ENCODE data around the gene TIMD4.
"Not testable (repeated sequence)": the region's sequence is repeated elsewhere in the genome, so short reads cannot be mapped to it uniquely, and the experiment has no call there.

TIMD4 gene

DNA sequence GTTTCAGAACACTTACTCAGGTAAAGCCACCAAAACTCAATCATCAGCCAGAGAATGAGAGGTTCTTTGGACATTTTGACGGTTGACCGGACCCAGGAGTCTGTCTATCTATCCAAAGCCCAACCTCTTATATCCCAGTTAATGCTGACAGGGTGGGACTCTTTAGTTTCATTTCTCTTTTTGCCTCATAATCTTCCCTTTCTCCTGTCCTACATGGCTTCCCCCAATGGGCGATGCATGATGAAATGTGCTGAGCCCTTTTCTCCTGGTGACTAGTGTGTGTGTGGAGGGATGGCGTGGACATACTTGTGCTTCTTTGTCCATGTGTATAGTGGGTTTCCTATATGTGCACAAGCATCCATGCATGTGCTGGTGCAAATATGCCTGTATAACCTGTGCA, at the start of gene TIMD4:
TIMD4 (minus strand) TSS at position 102 of the 400 bp plus-strand sequence; CDS start at position 74, 28 bp downstream.
- no peak for DNase-seq (ENCODE audit: low read depth in 1 of 2, low spot score in 1 of 2)

DNA sequence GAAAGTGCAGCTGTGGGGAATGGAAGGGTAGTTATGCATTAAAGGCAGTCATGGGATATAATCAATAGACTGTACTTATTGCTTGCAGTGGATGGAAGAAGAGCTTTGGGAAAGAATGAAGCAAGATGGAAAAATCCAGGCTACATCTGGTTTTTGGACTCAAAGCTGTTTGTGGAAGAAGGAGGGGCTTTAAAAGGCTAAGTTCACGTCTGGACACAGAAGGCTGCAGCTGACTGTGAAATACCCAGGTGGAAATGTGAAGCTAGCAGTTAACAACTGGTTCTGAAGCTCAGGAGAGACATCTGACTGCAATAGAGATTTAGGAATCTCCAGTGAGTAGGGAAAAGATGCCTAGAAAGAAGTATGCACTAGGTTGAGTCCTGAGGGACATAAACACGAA, 43.2 kb upstream of the TIMD4 start:
- DNase-seq (ENCODE audit: low read depth in 1 of 2, low spot score in 1 of 2) = no peak

DNA sequence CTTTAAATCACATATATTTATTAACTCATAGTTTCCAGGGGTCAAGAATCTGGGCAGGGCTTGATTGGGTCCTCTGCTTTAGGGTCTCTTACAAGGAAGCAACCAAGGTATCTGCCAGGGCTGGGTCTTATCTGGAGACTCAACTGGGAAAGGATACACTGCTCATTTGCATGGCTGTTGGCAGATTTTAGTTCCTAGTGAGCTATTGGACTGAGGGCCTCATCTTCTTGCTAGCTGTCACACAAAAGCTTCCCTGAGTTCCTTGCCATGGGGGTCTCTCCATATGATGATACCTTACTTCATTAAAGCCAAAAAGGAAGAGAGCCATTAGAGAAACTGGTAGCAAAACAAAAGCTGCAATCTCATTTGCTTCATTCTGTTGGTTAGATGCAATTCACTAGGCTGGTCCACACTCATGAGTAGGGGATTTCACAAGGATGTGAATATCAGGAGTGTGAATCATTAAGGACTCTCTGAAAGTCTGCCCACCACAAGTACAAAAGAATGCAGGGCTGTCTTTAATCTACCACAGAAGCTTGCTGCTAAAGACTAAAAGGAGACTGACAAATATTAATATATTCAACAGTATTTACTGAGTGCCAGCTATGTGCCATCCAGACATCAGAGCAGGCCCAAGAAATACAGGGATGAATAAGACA, 42.0 kb upstream of the TIMD4 start:
- DNase-seq (ENCODE audit: low read depth in 1 of 2, low spot score in 1 of 2) = no peak

DNA sequence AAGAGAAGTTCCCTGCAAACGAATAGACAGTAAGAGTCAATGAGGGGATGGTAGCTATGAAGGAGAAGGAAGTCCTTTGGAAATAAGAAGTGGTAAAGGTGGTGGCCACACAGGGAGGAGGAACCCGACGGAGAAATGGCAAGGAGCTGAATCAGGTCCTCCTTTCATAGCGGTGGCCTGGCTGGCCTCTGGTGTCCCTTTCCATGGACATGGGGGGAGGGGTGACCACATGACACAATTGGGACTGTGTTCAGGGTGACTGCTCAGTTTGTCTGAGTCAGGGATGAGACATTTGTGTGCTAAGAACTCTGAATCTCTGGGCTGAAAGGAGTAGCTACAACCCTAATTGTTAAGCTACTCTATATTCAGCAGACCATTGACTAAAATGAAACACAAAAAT, 28.7 kb upstream of the TIMD4 start:
- no peak for DNase-seq (ENCODE audit: low read depth in 1 of 2, low spot score in 1 of 2)

DNA sequence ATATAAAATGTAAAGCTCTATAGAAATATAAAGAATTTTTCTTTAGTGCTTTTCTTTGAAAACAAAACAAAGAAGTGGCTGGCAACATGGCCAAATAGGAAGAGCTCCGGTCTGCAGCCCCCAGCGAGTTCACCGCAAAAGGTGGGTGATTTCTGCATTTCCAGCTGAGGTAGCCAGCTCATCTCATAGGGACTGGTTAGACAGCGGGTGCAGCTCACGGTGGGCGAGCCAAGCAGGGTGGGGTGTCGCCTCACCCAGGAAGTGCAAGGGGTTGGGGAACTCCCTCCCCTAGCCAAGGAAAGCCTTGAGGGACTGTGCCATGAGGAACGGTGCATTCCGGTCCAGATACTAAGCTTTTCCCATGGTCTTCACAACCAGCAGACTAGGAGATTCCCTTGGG, 21.0 kb upstream of the TIMD4 start:
- no peak for DNase-seq (ENCODE audit: low read depth in 1 of 2, low spot score in 1 of 2)

DNA sequence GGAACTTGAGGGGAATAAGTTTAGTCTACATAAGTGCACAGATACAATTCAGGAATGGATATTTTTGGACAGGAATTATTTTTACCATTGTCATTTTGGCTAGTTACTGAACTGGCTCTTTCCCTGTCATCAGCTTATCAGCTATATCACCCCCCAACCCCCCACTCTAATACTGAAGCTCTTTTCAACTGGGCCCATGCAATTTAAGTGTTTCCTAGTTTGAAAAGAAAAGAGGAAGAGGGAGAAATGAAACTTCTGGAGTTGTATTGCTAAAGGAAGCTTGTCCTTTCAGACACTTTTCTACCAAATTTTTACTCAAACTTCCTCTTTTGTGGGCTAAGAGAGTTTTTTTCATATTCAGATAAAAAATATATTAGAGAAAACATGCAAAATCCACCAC, 18.5 kb upstream of the TIMD4 start:
- no peak for DNase-seq (ENCODE audit: low read depth in 1 of 2, low spot score in 1 of 2)

DNA sequence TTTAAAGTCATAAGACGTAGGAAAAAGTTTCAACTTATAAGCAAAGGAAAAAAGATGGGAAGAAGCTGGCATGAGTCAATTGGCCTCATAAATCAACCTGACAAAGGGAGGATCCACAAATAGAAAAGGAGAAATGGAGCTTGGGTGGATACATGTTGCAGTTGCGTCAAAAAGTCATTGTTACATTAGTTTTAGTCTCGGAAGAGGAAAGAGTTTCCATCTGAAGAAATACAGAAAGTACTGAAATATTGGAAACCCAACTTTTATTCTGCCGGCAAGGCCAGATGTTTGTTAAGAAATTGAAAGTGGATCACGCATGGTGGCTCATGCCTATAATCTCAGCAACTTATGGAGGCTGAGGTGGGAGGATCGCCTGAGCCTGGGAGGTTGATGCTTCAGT, 11.3 kb upstream of the TIMD4 start:
- DNase-seq (ENCODE audit: low read depth in 1 of 2, low spot score in 1 of 2) = no peak

DNA sequence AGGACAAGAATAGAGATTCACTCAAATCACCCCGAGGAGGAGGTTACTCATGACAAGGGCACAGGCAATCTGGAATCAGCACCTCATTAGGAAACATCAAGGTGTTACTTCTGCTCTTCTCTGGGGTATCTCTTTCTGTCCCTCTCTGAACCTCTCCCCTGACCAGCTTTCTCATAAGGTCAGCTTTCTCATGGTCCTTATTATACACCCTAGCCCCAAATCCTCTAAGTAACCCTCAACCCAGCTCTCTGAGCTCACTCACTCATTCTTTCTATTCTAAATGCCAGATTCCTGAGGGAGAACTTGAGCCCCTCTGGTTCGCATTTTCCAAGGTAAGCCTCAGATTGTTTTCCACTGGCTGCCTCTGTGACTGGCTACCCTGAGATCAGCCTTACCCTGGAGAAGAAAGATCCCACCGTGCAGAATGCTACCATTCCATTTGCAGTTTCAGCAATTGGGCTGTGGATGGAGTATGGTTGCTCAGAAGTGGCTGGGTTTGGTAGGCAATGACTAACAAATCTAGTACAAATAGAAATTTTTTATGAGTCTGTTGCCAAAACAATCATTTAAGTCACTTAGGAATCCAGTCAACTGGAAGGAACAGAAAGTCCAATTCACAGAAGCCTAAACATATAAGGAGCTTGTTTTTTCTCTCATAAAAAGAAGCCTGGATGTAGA, 9.0 kb upstream of the TIMD4 start:
- DNase-seq (ENCODE audit: low read depth in 1 of 2, low spot score in 1 of 2) = no peak

DNA sequence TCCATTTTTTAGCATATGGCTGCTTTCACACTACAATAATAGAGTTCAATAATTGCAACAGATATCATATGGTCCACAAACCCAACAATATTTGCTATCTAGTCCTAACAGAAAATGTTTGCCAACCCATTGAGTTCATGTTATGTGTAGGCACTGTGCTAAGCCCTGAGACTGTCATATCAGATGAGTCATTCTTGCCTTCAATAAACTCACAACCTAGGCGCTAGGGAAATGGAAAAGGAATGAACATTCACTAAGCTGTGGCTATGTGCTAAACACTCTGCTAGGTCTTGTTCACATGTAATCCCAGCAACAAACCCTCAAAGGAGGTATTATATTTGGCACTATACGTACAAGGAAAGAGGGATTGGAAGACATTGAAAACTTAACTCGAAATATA, 8.4 kb upstream of the TIMD4 start:
- DNase-seq (ENCODE audit: low read depth in 1 of 2, low spot score in 1 of 2) = no peak

DNA sequence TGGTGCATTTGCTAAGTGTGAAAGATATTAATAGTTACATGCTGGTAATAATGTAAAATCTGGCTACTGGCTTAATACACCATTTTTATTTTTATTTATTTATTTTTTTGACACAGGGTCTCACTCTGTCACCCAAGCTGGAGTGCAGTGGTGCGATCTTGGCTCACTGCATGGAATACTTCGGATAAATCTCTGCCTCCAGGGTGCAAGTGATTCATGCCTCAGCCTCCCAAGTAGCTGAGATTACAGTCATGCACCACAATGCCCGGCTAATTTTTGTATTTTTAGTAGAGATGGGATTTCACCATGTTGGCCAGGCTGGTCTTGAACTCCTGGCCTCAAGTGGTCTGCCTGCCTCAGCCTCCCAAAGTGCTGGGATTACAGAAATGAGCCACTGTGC, 4.4 kb upstream of the TIMD4 start:
- DNase-seq (ENCODE audit: low read depth in 1 of 2, low spot score in 1 of 2) = not testable (repeated sequence)

DNA sequence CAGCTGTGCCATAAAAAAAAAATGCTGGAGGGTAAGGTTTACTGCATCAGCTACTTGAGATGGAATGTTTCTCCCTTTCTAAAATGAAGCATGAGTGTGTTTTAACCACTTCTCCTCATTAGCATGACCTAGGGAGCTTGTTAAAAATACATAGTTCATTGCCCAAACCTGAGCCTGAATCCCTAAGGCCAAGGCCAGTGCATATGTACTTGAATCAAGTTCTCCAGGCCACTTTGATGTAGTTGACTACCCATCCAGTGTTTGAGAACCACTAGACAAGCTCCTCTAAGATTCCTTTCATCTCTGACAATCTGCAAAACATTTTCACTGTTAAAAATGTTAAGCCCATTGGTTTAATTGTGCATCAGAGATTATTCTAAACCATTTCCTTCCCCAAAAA, 6.7 kb downstream of the TIMD4 start:
- no peak for DNase-seq (ENCODE audit: low read depth in 1 of 2, low spot score in 1 of 2)

DNA sequence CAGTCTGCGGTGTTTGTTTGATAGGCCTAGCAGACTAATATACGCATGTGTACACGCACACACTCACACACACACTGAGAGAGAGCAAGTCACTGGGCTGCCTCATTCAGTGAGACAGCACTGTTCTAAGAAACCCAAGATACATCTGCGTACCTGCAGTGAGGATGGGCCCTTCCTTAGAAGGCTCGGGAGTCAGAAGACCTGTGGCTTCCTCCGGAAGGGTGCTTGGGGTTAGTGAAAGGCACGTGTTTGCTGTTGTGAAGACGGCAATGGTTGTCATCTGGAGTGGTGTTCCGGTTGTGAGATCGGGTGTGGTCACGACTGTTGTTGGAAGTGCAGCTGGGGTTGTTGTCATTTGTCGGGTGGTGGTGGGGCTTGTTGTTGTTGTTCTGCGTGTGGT, 11.7 kb downstream of the TIMD4 start:
- no peak for DNase-seq (ENCODE audit: low read depth in 1 of 2, low spot score in 1 of 2)

DNA sequence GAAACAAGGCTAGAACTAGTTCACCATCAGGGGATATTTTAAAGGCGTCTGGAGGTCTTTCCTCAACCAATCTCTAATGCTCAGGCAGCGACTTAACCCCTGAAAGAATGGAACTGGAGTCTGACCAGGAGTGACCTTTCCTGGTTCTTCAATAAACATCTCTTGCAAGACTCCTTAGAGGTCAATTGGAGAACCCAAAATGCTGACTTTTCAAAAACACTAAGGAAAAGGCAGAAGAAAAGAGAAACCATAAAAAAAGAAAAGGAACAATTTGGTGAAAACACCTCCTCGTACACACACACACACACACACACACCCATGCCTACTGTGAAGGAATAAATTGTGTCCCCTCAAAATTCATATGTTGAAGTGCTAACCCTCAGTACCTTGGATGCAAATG, 12.3 kb downstream of the TIMD4 start:
- DNase-seq (ENCODE audit: low read depth in 1 of 2, low spot score in 1 of 2) = no peak

DNA sequence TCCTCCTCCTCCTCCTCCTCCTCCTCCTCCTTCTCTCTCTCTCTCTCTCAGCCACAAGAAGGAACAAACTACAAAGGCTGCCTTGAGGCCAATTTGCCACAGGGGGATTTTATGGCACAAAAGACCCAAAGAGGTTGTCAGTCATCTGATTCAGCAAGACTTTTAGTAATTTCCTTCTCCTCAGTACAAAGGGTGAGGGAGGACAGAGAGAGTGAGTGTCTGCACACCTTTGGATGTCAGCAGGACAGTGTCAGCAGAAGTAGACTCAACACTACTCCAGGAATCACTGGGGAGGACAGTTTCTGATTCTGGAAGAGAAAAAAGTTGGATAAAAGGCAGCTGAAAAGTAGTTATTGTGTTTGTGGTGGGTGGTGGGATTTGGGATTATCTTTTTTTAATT, 13.6 kb downstream of the TIMD4 start:
- no peak for DNase-seq (ENCODE audit: low read depth in 1 of 2, low spot score in 1 of 2)

DNA sequence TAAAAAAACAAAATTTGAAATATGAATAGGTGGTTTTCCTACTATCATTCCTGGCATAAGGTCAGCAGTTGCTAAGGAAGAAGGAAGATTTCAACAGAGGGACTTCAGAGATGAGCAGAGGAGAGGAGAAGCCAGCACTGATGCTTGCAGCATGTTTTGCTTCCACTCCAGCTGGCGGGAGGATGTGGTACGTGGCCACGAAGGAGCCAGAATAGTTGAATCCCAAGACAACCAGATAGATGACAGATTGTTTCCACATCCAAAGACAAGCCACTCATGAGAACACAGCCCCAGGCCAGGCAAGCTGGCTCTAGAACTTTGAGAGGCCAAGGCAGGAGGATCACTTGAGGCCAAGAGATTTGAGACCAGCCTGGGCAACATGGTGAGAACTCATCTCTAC, 15.1 kb downstream of the TIMD4 start:
- DNase-seq (ENCODE audit: low read depth in 1 of 2, low spot score in 1 of 2) = no peak

DNA sequence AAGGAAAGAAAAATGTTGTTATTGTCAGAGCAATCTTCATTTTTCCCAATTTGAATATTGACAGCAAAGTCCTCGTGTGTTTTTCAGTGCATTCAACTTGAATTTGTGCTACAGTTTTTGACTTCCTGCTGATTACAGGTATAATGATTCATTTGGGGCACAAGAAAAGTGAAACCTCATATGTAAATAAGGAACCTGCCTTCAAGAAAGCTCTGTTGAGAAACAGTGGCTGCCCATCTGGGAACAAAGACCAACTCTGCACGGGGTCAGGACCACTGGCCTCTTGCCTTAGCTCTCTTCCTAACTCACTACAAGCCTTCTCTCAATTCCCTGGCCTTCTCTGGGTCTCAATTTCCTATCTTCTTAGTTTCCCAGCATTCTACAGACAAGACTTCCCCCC, 21.0 kb downstream of the TIMD4 start:
- DNase-seq (ENCODE audit: low read depth in 1 of 2, low spot score in 1 of 2) = no peak

DNA sequence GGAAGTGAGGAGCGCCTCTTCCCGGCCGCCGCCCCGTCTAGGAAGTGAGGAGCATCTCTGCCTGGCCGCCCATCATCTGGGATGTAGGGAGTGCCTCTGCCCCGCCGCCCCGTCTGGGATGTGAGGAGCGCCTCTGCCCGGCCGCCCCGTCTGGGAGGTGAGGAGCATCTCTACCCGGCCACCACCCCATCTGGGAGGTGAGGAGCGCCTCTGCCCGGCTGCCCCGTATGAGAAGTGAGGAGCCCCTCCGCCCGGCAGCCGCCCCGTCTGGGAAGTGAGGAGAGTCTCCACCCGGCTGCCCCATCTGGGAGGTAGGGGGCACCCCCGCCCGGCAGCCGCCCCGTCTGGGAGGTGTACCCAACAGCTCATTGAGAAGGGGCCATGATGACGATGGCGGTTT, 22.6 kb downstream of the TIMD4 start:
- not testable (repeated sequence) for DNase-seq (ENCODE audit: low read depth in 1 of 2, low spot score in 1 of 2)

DNA sequence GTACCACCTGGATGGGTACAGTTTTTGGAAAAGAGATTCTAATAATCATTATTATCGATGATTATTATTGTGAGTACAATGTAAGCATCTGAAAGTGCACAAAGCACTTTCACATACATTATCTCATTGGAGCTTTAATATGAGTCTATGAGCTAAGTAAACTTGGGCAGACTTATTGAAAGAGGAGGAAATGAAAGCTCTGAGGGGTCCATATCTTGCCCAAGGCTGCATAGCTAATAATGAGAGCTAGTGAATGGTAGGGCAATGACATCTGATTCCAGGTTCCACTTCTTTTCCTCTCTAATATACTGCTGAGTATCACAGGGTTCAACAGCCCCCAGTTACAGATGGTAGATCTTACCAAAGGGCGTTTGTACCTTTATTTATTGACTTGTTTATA, 26.1 kb downstream of the TIMD4 start:
- no peak for DNase-seq (ENCODE audit: low read depth in 1 of 2, low spot score in 1 of 2)

DNA sequence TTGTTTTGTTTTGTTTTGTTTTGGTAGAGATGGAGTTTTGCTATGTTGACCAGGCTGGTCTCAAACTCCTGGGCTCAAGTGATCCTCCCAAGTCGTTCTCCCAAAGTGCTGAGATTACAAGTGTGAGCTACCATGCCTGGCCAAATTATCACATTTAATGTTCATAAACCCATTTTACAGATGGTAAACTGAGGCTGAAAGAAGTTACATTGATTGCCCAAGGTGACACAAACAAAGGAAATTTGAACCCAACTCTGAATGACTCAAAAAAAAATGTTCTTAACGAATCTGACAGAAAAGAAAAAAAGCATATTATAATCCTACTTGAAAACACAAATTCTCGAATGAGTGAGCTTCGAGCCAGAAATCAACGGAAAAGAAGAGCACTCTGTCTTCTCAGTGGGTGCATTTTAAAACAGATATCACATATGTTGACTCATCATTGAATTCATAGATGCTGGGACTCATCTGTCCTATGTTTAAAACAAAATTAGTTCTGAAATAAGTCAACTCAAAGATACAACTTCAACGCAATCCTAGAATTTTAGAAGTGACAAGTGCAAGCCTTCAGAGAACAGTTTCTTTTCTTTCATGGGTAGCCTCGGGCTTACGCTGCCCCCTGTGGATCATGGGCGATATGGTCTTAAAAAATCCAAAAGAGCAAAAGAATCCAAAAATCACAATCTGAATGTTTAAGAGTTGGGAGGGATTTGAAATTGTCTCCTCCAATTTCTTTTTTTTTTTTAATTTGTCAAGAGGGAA, 28.4 kb downstream of the TIMD4 start:
- peak in 1 of 2 donors; percentile 28 for DNase-seq (ENCODE audit: low read depth in 1 of 2, low spot score in 1 of 2)

DNA sequence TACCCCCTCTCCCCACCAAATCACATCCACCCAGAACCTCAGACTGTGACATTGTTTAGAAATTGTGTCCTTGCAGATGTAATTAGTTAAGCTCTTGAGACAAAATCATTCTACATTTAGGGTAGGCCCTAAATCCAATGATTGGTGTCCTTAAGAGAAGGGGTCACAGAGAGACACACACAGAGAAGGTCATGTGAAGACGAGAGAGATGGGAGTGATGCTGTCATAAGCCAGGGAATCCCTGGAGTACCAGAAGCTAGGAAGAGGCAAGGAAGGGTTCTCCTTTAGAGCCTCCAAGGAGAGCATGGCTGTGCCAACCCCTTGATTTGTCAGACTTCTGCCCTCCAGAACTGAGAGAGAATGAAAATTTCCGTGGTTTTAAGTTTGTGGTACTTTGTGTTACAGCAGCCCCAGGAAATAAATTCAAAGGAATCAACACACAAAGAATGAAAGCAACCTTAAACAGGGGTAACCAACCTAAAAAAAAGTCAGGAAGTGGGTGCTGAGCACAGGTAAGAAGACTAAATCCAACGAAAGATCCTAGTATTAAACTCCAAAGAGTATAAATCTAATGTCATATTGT, 33.6 kb downstream of the TIMD4 start:
- DNase-seq (ENCODE audit: low read depth in 1 of 2, low spot score in 1 of 2) = no peak

DNA sequence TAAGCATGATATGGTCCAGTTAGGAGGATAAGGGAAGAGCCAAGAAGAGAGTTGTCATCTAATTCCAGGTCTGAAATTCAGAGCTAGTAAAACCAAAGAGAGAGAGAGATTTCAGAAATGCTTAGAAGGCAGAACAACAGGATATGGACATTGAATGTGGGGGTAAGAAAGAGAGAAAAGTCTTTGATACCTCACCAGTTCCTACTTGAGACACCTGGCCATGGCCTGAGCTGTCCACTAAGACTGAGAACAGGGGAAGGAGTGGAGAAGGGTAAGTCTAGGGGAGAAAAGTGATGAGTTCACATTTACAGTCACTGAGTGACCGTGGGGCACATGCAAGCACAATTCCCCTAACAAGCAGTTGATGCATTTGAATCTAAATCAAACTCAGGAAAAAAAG, 35.5 kb downstream of the TIMD4 start:
- DNase-seq (ENCODE audit: low read depth in 1 of 2, low spot score in 1 of 2) = no peak

DNA sequence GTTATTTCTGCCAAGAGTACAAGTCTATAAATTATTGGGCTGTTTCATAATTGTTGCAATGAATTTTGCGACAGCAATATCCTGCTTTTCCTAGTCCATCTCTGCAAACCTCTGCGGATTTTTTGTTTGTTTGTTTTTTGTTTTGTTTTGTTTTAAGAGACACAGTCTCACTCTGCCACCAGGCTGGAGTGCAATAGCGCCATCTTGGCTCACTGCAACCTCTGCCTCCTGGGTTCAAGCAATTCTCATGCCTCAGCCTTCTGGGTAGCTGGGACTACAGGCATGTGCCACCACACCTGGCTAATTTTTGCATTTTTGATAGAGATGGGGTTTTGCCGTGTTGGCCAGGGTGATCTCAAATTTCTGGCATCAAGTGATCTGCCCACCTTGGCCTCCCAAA, 37.3 kb downstream of the TIMD4 start:
- not testable (repeated sequence) for DNase-seq (ENCODE audit: low read depth in 1 of 2, low spot score in 1 of 2)

Data from stimulated activated CD4-positive, alpha-beta T cell treated with anti-CD3 and anti-CD28 coated beads, Interleukin-15, amount 100 ng/mL, for 1 hour (primary cell).